ENCODE results near the gene OMP. TPM values are rescaled to one million over a fixed set of nuclear protein-coding genes. Genes with fewer than 3 reads are reported as not detected.
A peak's percentile ranks its signal among the peaks of the same experiment; 100 is the strongest.

OMP gene
- total RNA-seq, 4 donors from 2014 or later, result 1.1 TPM; not detected in 3

DNA sequence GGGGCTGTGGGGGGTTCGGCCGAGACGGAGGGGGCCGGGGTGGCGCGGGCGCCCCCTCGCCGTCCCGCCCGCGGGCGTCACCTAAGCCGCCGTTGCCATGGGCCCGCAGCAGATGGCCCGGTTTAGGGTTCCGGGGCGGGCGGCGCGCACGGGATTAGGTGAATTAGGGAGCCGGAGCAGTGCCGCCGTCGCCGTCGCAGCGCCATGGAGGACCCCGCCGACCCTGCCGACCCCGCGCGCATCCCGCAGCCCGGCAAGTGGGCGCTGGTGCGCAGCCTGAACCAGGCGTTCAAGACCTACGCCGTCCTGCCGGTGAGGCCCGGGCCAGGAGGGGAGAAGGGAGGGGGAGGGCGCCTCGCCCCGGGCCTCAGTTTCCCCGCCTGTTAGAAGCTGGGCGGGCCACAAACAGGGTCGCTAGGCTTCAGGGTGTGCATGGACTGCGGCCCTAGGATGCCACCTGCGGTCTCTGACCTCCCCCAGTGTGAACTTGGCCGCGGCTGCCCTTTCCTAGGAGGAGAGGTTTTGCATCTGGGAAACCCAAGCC, 35.5 kb downstream of the OMP start:
- Histone ChIP-seq H3K36me3 (no peaks in the 10 kb centered on the region), H3K4me3 (peak overlapping the region in 1 of 4 donors; percentile 13), H3K27ac (no peak overlapping the region), H3K9me3 (no peaks in the 10 kb centered on the region), H3K27me3 (peaks cover 0 to 33% (median 5%) of the 10 kb centered on the region in 4 donors), H3K4me1 (peaks cover 0 to 36% (median 3%) of the 10 kb centered on the region in 3 donors)
- WGBS, 2 donors, result 40 to 100% methylated on average over 3 of the region's 55 CpGs
- intact Hi-C loops (cut with DNase I), result no loop called here
- no peak for DNase-seq
- TF ChIP-seq, protein P1, sequence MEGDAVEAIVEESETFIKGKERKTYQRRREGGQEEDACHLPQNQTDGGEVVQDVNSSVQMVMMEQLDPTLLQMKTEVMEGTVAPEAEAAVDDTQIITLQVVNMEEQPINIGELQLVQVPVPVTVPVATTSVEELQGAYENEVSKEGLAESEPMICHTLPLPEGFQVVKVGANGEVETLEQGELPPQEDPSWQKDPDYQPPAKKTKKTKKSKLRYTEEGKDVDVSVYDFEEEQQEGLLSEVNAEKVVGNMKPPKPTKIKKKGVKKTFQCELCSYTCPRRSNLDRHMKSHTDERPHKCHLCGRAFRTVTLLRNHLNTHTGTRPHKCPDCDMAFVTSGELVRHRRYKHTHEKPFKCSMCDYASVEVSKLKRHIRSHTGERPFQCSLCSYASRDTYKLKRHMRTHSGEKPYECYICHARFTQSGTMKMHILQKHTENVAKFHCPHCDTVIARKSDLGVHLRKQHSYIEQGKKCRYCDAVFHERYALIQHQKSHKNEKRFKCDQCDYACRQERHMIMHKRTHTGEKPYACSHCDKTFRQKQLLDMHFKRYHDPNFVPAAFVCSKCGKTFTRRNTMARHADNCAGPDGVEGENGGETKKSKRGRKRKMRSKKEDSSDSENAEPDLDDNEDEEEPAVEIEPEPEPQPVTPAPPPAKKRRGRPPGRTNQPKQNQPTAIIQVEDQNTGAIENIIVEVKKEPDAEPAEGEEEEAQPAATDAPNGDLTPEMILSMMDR (IDR thresholded peaks at IDR 0.05), result no peak
- TF ChIP-seq POLR2A (IDR thresholded peaks at IDR 0.05), result no peak

DNA sequence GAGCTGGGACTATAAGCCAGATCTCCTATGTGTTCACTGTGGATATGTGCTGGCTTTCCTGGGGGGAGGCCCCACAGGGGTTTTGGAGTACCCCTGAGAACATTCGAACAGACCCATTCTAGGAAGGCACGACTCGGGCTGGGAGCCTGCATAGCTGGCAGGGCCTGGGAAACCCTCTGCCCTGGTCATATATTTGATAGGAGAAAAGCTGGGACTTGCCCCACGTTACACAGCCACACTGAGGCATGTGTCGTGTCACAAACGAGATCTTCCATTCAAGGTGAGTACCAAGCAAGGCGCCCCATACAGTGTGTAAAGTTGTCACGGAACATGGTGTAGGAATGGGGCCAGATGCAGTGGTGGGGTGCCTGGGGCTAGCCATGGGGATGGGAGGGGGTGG, 36.6 kb downstream of the OMP start:
- H3K9me3 ChIP-seq, result no peaks in the 10 kb centered on the region

DNA sequence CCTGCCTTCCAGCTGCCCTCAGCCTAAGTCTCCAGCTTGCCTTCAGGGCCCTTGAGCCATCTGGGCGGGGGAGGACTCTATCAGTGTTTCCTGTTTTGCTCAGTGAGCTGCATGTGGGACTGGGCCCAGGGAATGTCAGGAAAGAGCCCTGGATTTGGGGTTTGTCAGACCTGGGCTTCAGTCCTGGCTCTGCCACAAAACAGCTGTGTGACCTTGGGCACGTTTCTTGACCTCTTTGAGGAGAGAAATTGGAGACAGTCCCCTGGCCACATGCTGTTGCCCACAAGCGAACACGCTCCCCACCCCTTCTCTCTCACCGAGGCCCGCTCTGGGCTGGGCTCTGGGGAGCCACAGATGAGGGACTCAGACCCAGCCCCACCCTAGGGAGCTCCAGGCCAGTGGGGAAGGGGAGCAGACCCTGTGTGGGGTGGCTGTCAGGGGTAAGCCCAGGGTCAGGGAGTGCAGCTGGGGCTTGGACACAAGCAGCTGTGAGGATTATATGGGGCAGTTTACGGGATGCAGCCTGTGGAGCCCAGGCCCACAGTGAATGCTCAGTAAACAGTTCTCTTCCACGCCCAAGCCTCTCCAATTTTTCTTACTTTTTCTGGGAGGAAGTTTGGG, 37.7 kb downstream of the OMP start:
- peaks cover 0 to 36% (median 3%) of the 10 kb centered on the region in 3 donors for H3K4me1 ChIP-seq
- DNase-seq, result no peak
- WGBS, 2 donors, result 60 to 75% methylated on average over 2 to 3 of the region's 8 CpGs
- peaks cover 0 to 33% (median 5%) of the 10 kb centered on the region in 4 donors for H3K27me3 ChIP-seq
- intact Hi-C loops (cut with DNase I), result no loop called here
- TF ChIP-seq, protein P1 (IDR thresholded peaks at IDR 0.05), result no peak
- TF ChIP-seq POLR2A (IDR thresholded peaks at IDR 0.05), result no peak
- peak overlapping the region in 3 of 4 donors; percentile 14 to 61 (median 25) for H3K27ac ChIP-seq
- H3K36me3 ChIP-seq, result no peaks in the 10 kb centered on the region
- no peak overlapping the region for H3K4me3 ChIP-seq
- H3K9me3 ChIP-seq, result no peaks in the 10 kb centered on the region

More for the DNA sequence above, 36.6 kb downstream of the OMP start:
- WGBS, 2 donors, result 80 to 98% methylated on average over 1 to 7 of the region's 8 CpGs
- intact Hi-C loops (cut with DNase I), result no loop called here
- DNase-seq, result no peak
- Histone ChIP-seq H3K4me3 (no peak overlapping the region), H3K27ac (no peak overlapping the region), H3K36me3 (no peaks in the 10 kb centered on the region), H3K27me3 (peaks cover 0 to 33% (median 5%) of the 10 kb centered on the region in 4 donors), H3K4me1 (peaks cover 0 to 36% (median 3%) of the 10 kb centered on the region in 3 donors)
- TF ChIP-seq, protein P1 (IDR thresholded peaks at IDR 0.05), result no peak
- TF ChIP-seq POLR2A (IDR thresholded peaks at IDR 0.05), result no peak

DNA sequence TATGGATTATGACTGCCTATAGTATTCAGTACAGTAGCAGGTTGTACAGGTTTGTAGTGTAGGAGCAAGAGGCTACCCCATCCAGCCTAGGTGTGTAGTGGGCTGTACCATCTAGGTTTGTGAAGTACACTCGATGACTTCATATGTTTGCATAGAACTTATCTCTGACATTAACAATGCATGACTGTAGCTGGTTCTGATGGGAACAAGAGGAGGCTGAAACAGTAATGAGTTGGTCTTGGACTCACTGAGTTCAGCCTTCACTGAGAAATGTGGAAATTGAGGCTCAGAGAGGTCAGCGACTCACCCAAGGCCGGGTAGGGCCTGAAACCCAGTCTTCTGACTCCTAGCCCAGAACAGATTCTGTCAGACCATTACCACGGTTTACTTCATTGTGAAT, 38.4 kb downstream of the OMP start:
- H3K4me1 ChIP-seq, result peaks cover 0 to 36% (median 3%) of the 10 kb centered on the region in 3 donors
- TF ChIP-seq POLR2A (IDR thresholded peaks at IDR 0.05), result no peak
- TF ChIP-seq, protein P1 (IDR thresholded peaks at IDR 0.05), result no peak
- no peaks in the 10 kb centered on the region for H3K36me3 ChIP-seq
- WGBS, 2 donors, result 68 to 81% methylated on average over 4 of the region's 4 CpGs
- no peak overlapping the region for H3K27ac ChIP-seq
- DNase-seq, result no peak
- no peaks in the 10 kb centered on the region for H3K9me3 ChIP-seq
- H3K27me3 ChIP-seq, result peaks cover 0 to 34% (median 5%) of the 10 kb centered on the region in 4 donors
- no peak overlapping the region for H3K4me3 ChIP-seq
- intact Hi-C loops (cut with DNase I), result no loop called here

DNA sequence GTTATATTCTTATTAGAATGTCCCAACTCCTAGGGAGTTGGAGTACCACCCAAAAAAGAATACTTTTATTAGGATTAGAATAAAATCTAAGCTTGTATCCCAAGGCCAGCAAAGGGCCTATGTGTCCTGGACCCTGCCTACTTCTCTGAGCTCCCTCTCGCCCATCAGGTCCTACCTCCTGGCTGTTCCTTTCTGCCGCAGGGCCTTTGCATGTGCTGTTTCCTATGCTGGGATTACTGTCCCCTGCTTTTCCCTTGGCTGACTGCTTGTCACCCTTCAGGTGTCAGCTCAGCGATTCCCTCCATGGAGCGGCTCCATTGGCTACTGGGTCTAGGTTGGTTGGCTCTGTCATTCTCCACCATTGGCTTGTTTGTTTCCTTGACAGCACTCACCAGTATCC, 38.8 kb downstream of the OMP start:
- no peak overlapping the region for H3K4me3 ChIP-seq
- peaks cover 0 to 36% (median 3%) of the 10 kb centered on the region in 3 donors for H3K4me1 ChIP-seq
- intact Hi-C loops (cut with DNase I), result no loop called here
- no peak for DNase-seq
- no peaks in the 10 kb centered on the region for H3K36me3 ChIP-seq
- WGBS, 2 donors, result 95 to 100% methylated on average over 4 of the region's 4 CpGs
- H3K9me3 ChIP-seq, result no peaks in the 10 kb centered on the region
- TF ChIP-seq, protein P1 (IDR thresholded peaks at IDR 0.05), result no peak
- no peak for TF ChIP-seq POLR2A (IDR thresholded peaks at IDR 0.05)
- H3K27ac ChIP-seq, result no peak overlapping the region
- peaks cover 0 to 34% (median 5%) of the 10 kb centered on the region in 4 donors for H3K27me3 ChIP-seq

Data from esophagus squamous epithelium (tissue), 5 donors.